H9 (cell line): ENCODE measurements around the gene SLC39A2. TPM values are rescaled to one million over a fixed set of nuclear protein-coding genes. Genes with fewer than 3 reads are reported as not detected.

ENCODE experiments used
- DNase-seq: peaks from one replicate; pipeline ENCODE4 v3.0.0-alpha.2; 2017
- H2AFZ ChIP-seq: one replicate; pipeline ENCODE4 v1.6.1; 2013; ENCODE audit warnings: mild to moderate bottlenecking, low read length, control low read depth, moderate library complexity
- H2AK5ac ChIP-seq: 2 replicates; pipeline ENCODE4 v1.6.1; 2013; ENCODE audit warnings: low read length, control low read depth, mixed read lengths; ENCODE audit not compliant: insufficient read length
- H2BK120ac ChIP-seq: one replicate; pipeline ENCODE4 v1.6.1; 2013; ENCODE audit warnings: low read depth, mild to moderate bottlenecking, low read length, control low read depth, inconsistent platforms; ENCODE audit not compliant: poor library complexity, severe bottlenecking
- H2BK12ac ChIP-seq: 2 replicates; pipeline ENCODE4 v1.6.1; 2013; ENCODE audit warnings: low read length, control low read depth, mixed read lengths, low read depth; ENCODE audit not compliant: insufficient read length
- H2BK15ac ChIP-seq: 2 replicates; pipeline ENCODE4 v1.6.1; 2013; ENCODE audit warnings: low read depth, low read length, control low read depth
- H2BK20ac ChIP-seq: one replicate; pipeline ENCODE4 v1.6.1; 2013; ENCODE audit warnings: low read depth, mild to moderate bottlenecking, low read length, control low read depth, inconsistent platforms; ENCODE audit not compliant: poor library complexity, severe bottlenecking
- H2BK5ac ChIP-seq: 2 replicates; pipeline ENCODE4 v1.6.1; 2013; ENCODE audit warnings: low read length, control low read depth, mixed read lengths; ENCODE audit not compliant: insufficient read length
- H3K14ac ChIP-seq: 2 replicates; pipeline ENCODE4 v1.6.1; 2013; ENCODE audit warnings: low read length, control low read depth; ENCODE audit not compliant: insufficient read depth
- H3K18ac ChIP-seq: 2 replicates; pipeline ENCODE4 v1.6.1; 2013; ENCODE audit warnings: low read depth, mild to moderate bottlenecking, mixed read lengths, low read length, control low read depth; ENCODE audit not compliant: insufficient read length
- H3K23ac ChIP-seq: 2 replicates; pipeline ENCODE4 v1.6.1; 2013; ENCODE audit warnings: low read length, control low read depth, mixed read lengths, low read depth; ENCODE audit not compliant: insufficient read length
- H3K23me2 ChIP-seq: 2 replicates; pipeline ENCODE4 v1.6.1; 2013; ENCODE audit warnings: low read depth, mild to moderate bottlenecking, mixed read lengths, low read length, control low read depth; ENCODE audit not compliant: insufficient read length, poor library complexity, severe bottlenecking
- H3K27ac ChIP-seq: 2 replicates; pipeline ENCODE4 v1.5.1; 2013; ENCODE audit warnings: low read length, control low read depth, mixed read lengths, low read depth; ENCODE audit not compliant: insufficient read length
- H3K27me3 ChIP-seq: 2 replicates; pipeline ENCODE4 v1.6.1; 2013; ENCODE audit warnings: low read length, control low read depth, inconsistent platforms; ENCODE audit not compliant: insufficient read depth
- H3K4ac ChIP-seq: 2 replicates; pipeline ENCODE4 v1.6.1; 2013; ENCODE audit warnings: low read depth, mild to moderate bottlenecking, control low read depth, inconsistent platforms, low read length, moderate library complexity
- H3K4me1 ChIP-seq: 2 replicates; pipeline ENCODE4 v1.6.1; 2013; ENCODE audit warnings: low read length, control low read depth, inconsistent platforms; ENCODE audit not compliant: insufficient read depth
- H3K4me2 ChIP-seq: 2 replicates; pipeline ENCODE4 v1.6.1; 2013; ENCODE audit warnings: low read length, control low read depth, mixed read lengths; ENCODE audit not compliant: insufficient read length, insufficient read depth
- H3K56ac ChIP-seq: 2 replicates; pipeline ENCODE4 v1.6.1; 2013; ENCODE audit warnings: low read depth, mild to moderate bottlenecking, mixed read lengths, low read length, control low read depth; ENCODE audit not compliant: insufficient read length
- H3K79me1 ChIP-seq: 2 replicates; pipeline ENCODE4 v1.6.1; 2013; ENCODE audit warnings: low read depth, mild to moderate bottlenecking, moderate library complexity, low read length, control low read depth, inconsistent platforms; ENCODE audit not compliant: insufficient read depth, poor library complexity, severe bottlenecking
- H3K79me2 ChIP-seq: 2 replicates; pipeline ENCODE4 v1.6.1; 2013; ENCODE audit warnings: low read length, control low read depth, inconsistent platforms; ENCODE audit not compliant: insufficient read depth
- H3K9ac ChIP-seq: 2 replicates; pipeline ENCODE4 v1.6.1; 2013; ENCODE audit warnings: low read length, control low read depth, mixed read lengths; ENCODE audit not compliant: insufficient read length; ENCODE audit errors: extremely low read depth
- H3K9me3 ChIP-seq: one replicate; pipeline ENCODE4 v1.6.1; 2013; ENCODE audit warnings: low read depth, low read length, inconsistent platforms; ENCODE audit not compliant: control insufficient read depth
- H3T11ph ChIP-seq: one replicate; pipeline ENCODE4 v1.6.1; 2013; ENCODE audit warnings: mild to moderate bottlenecking, low read length, control low read depth, inconsistent platforms
- H4K20me1 ChIP-seq: one replicate; pipeline ENCODE4 v1.6.1; 2013; ENCODE audit not compliant: control insufficient read depth, insufficient read length, insufficient read depth
- H4K5ac ChIP-seq: 2 replicates; pipeline ENCODE4 v1.6.1; 2013; ENCODE audit warnings: low read depth, mild to moderate bottlenecking, mixed read lengths, low read length, control low read depth; ENCODE audit not compliant: insufficient read length
- H4K8ac ChIP-seq: replicated peaks from 2 replicates; pipeline ENCODE4 v1.6.1; 2013; ENCODE audit warnings: low read length, control low read depth, mixed read lengths, low read depth; ENCODE audit not compliant: insufficient read length
- H4K91ac ChIP-seq: 2 replicates; pipeline ENCODE4 v1.6.1; 2013; ENCODE audit warnings: low read depth, mild to moderate bottlenecking, moderate library complexity, mixed read lengths, low read length, control low read depth; ENCODE audit not compliant: insufficient read length
- H3K27ac Mint-ChIP-seq, 3 experiments: 2 replicates in 2 of 3; 3 replicates in 1 of 3; pipeline ENCODE4 v1.8.0; 2020 to 2021; ENCODE audit warnings: mixed read lengths in 3 of 3, mild to moderate bottlenecking in 1 of 3, moderate library complexity in 1 of 3
- H3K27me3 Mint-ChIP-seq: 2 replicates; pipeline ENCODE4 v1.8.0; 2021; ENCODE audit warnings: low read depth, mild to moderate bottlenecking, moderate library complexity, mixed read lengths
- H3K36me3 Mint-ChIP-seq, 3 experiments: 2 replicates in 2 of 3; 3 replicates in 1 of 3; pipeline ENCODE4 v1.8.0; 2020 to 2021; ENCODE audit warnings: low read depth in 3 of 3, mixed read lengths in 3 of 3; ENCODE audit not compliant: insufficient read depth in 1 of 3
- H3K4me1 Mint-ChIP-seq, 2 experiments: 2 replicates each; pipeline ENCODE4 v1.8.0; 2020; ENCODE audit warnings: mixed read lengths in 2 of 2
- H3K4me3 Mint-ChIP-seq, 2 experiments: 2 replicates in 1 of 2; 3 replicates in 1 of 2; pipeline ENCODE4 v1.8.0; 2020 to 2021; ENCODE audit warnings: mild to moderate bottlenecking in 2 of 2, mixed read lengths in 2 of 2, moderate library complexity in 1 of 2
- H3K9me3 Mint-ChIP-seq, 2 experiments: 2 replicates in 1 of 2; 3 replicates in 1 of 2; pipeline ENCODE4 v1.8.0; 2020; ENCODE audit warnings: mild to moderate bottlenecking in 2 of 2, mixed read lengths in 2 of 2, moderate library complexity in 1 of 2
- WGBS: extraction: QIAGEN DNeasy Blood & Tissue Kit; methylation state at CpG from one replicate; pipeline ENCODE4 v1.1.7; 2013; ENCODE audit warnings: missing lambda C conversion rate, low lambda C conversion rate, mixed read lengths; ENCODE audit not compliant: insufficient read length; ENCODE audit errors: extremely low coverage; 5-methylcytosine and 5-hydroxymethylcytosine counted together
- total RNA-seq: library from RNA; stranded (reverse); gene quantifications from 2 replicates; pipeline ENCODE4 v1.2.1, GENCODE V29; 2021
- TF ChIP-seq, protein P1 (sequence below): fragments of 200-600 bp; sonication (generic); conservative IDR thresholded peaks from 3 replicates; pipeline ENCODE4 v1.8.0; 2021; ENCODE audit warnings: antibody characterized with exemption, mild to moderate bottlenecking

Gene SLC39A2
- total RNA-seq, 1 experiment from 2014 or later, result not detected

DNA sequence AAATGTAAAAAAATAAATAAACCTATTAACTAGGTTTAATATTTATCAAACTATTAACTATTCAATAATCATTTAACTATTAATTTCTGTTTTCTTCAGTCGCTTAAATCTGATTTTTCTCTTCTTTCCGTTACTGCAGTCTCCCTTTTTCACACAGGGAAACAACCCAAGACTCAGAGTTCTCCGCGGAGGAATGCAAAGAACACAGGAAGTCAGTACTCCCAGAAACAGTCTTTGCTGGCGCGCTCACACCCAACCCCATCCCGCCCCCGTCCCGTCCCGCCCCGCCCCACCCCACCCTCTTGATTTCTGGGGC lies 9.7 kb upstream of the SLC39A2 start:
- Histone ChIP-seq H2BK15ac (no peak overlapping the region), H2BK20ac (no peak overlapping the region), H2BK120ac (no peak overlapping the region), H3K9ac (no peak overlapping the region), H3K56ac (no peak overlapping the region), H4K8ac (no peak overlapping the region), H3K27me3 (no peaks in the 10 kb centered on the region), H2AFZ (no peak overlapping the region), H3K4ac (no peak overlapping the region), H3K4me1 (peaks cover 3% of the 10 kb centered on the region), H4K20me1 (no peaks in the 10 kb centered on the region), H2BK12ac (no peak overlapping the region), H3K79me2 (no peaks in the 10 kb centered on the region; the same call in 1 of the 2 replicates), H3K18ac (no peak overlapping the region), H4K5ac (no peak overlapping the region), H3K23ac (no peak overlapping the region), H3K4me2 (peak overlapping the region; percentile 70), H3K9me3 (no peaks in the 10 kb centered on the region), H3K27ac (no peak overlapping the region), H4K91ac (no peak overlapping the region), H3K23me2 (no peaks in the 10 kb centered on the region), H3K79me1 (no peaks in the 10 kb centered on the region), H3T11ph (no peak overlapping the region), H2AK5ac (no peak overlapping the region), H3K14ac (no peak overlapping the region), H2BK5ac (no peak overlapping the region)
- no peaks in the 10 kb centered on the region for H3K9me3 Mint-ChIP-seq
- peak overlapping the region; percentile 90 to 98 (median 92); a peak in 5 of 7 replicates for H3K27ac Mint-ChIP-seq
- peaks cover 9 to 12% of the 10 kb centered on the region in 2 experiments for H3K4me1 Mint-ChIP-seq
- TF ChIP-seq, protein P1, sequence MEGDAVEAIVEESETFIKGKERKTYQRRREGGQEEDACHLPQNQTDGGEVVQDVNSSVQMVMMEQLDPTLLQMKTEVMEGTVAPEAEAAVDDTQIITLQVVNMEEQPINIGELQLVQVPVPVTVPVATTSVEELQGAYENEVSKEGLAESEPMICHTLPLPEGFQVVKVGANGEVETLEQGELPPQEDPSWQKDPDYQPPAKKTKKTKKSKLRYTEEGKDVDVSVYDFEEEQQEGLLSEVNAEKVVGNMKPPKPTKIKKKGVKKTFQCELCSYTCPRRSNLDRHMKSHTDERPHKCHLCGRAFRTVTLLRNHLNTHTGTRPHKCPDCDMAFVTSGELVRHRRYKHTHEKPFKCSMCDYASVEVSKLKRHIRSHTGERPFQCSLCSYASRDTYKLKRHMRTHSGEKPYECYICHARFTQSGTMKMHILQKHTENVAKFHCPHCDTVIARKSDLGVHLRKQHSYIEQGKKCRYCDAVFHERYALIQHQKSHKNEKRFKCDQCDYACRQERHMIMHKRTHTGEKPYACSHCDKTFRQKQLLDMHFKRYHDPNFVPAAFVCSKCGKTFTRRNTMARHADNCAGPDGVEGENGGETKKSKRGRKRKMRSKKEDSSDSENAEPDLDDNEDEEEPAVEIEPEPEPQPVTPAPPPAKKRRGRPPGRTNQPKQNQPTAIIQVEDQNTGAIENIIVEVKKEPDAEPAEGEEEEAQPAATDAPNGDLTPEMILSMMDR, result no peak
- peaks cover 18 to 31% (median 31%) of the 10 kb centered on the region in 3 experiments; a peak in 6 of 7 replicates for H3K36me3 Mint-ChIP-seq
- H3K27me3 Mint-ChIP-seq, result peaks cover 6% of the 10 kb centered on the region
- no peak for DNase-seq
- H3K4me3 Mint-ChIP-seq, result peak overlapping the region; percentile 94 to 95
- no CpG with 5 or more reads among the region's 11 CpGs for WGBS
